ENCODE measurements around the gene RTN1. TPM values are rescaled to one million over a fixed set of nuclear protein-coding genes. Genes with fewer than 3 reads are reported as not detected.

The RTN1 gene
- total and polyA plus RNA-seq, 10 donors, result 4.1 to 65.4 (median 40.1) TPM

GRCh38 chr14:59768855-59769375, 101.7 kb downstream of the RTN1 start:
- Histone ChIP-seq H3K27ac (no peak overlapping the region), H3K9me3 (no peaks in the 10 kb centered on the region), H3K27me3 (replicated peaks in 1 of 7) (no peaks in the 10 kb centered on the region), H3K4me3 (no peak overlapping the region), H3K4me1 (peaks cover 0 to 15% (median 0%) of the 10 kb centered on the region in 6 donors), H3K36me3 (no peaks in the 10 kb centered on the region)
- 85 to 94% (median 89%) methylated on average over 1 of the region's 1 CpG for WGBS, 5 donors
- TF ChIP-seq POLR2AphosphoS5 (IDR thresholded peaks at IDR 0.05), result no peak
- no peak for TF ChIP-seq CTCF (IDR thresholded peaks at IDR 0.05 in 8 of 11, conservative IDR thresholded peaks at IDR 0.05 in 3 of 11)
- no peak for TF ChIP-seq POLR2A (IDR thresholded peaks at IDR 0.05)
- DNase-seq, result no peak
- intact Hi-C loops (cut with DNase I; ENCODE audit: low total_unique reads), result no loop called here

- Histone ChIP-seq H3K4me3 (no peak overlapping the region), H3K9me3 (no peaks in the 10 kb centered on the region), H3K27me3 (replicated peaks in 1 of 7) (no peaks in the 10 kb centered on the region), H3K36me3 (no peaks in the 10 kb centered on the region), H3K27ac (no peak overlapping the region), H3K4me1 (no peaks in the 10 kb centered on the region)
- DNase-seq, result no peak
- intact Hi-C loops (cut with DNase I; ENCODE audit: low total_unique reads), result no loop called here
- 83 to 95% (median 90%) methylated on average over 6 of the region's 6 CpGs for WGBS, 5 donors
- TF ChIP-seq CTCF (IDR thresholded peaks at IDR 0.05 in 8 of 11, conservative IDR thresholded peaks at IDR 0.05 in 3 of 11) (no peak), POLR2A (IDR thresholded peaks at IDR 0.05) (no peak), POLR2AphosphoS5 (IDR thresholded peaks at IDR 0.05) (no peak)
These were observed 108.7 kb downstream of the RTN1 start for GRCh38 chr14:59761851-59762250.

- no peaks in the 10 kb centered on the region for H3K9me3 ChIP-seq
- 73 to 87% (median 76%) methylated on average over 1 of the region's 1 CpG for WGBS, 5 donors
- intact Hi-C loops (cut with DNase I; ENCODE audit: low total_unique reads), result no loop called here
These were observed 115.0 kb downstream of the RTN1 start for GRCh38 chr14:59755409-59756135.

More at GRCh38 chr14:59755409-59756135, 115.0 kb downstream of the RTN1 start:
- Histone ChIP-seq H3K4me1 (no peaks in the 10 kb centered on the region), H3K27ac (peak overlapping the region in 1 of 8 donors; percentile 19), H3K27me3 (replicated peaks in 1 of 7) (no peaks in the 10 kb centered on the region), H3K36me3 (no peaks in the 10 kb centered on the region), H3K4me3 (no peak overlapping the region)
- DNase-seq, result no peak
- TF ChIP-seq CTCF (IDR thresholded peaks at IDR 0.05 in 8 of 11, conservative IDR thresholded peaks at IDR 0.05 in 3 of 11) (no peak), POLR2AphosphoS5 (IDR thresholded peaks at IDR 0.05) (no peak), POLR2A (IDR thresholded peaks at IDR 0.05) (no peak)

All from spleen (tissue), 11 donors.